Adrenal gland (tissue), 5 donors: ENCODE results near the gene GPRC6A.

ENCODE experiments used
- CTCF ChIP-seq, 6 experiments: fragments of 450-650 bp in 4 of 6; fragments of 200-600 bp in 2 of 6; sonication (generic) in 1 of 6; IDR thresholded peaks; 1 replicate in 5 of 6; 2 replicates in 1 of 6; pipeline versions ENCODE4 v1.5.1 to v1.8.0; 2016 to 2021; ENCODE audit warnings: antibody characterized with exemption in 6 of 6, mild to moderate bottlenecking in 2 of 6, moderate library complexity in 1 of 6
- POLR2A ChIP-seq, 2 donors: fragments of 450-650 bp; IDR thresholded peaks; one replicate each; pipeline ENCODE4 v1.6.1; 2017; ENCODE audit warnings: antibody characterized with exemption in 2 of 2, mild to moderate bottlenecking in 2 of 2, moderate library complexity in 1 of 2
- donor health status: DM: no; HTN: no; CAD: no.

GRCh38 chr6:116793224-116793623 lies 35.7 kb downstream of the GPRC6A start:
- TF ChIP-seq CTCF (IDR thresholded peaks at IDR 0.05) (no peak), POLR2A (IDR thresholded peaks at IDR 0.05) (no peak)
